Esophagus muscularis mucosa (tissue), 4 donors: Measurements from ENCODE around the gene CYP27B1.

ENCODE experiments used
- CTCF ChIP-seq, 3 experiments: fragments of 200-600 bp in 2 of 3; fragments of 450-650 bp in 1 of 3; sonication (generic) in 2 of 3; IDR thresholded peaks; one replicate each; pipeline ENCODE4 v1.5.1; 2017 to 2019; ENCODE audit warnings: antibody characterized with exemption in 3 of 3, mild to moderate bottlenecking in 2 of 3, moderate library complexity in 1 of 3
- EP300 ChIP-seq: sonication (generic); formaldehyde crosslinking; IDR thresholded peaks from one replicate; pipeline ENCODE4 v1.6.1; 2017; ENCODE audit warnings: antibody characterized with exemption
- POLR2A ChIP-seq: fragments of 450-650 bp; IDR thresholded peaks from one replicate; pipeline ENCODE4 v1.6.1; 2017; ENCODE audit warnings: antibody characterized with exemption, moderate library complexity, mild to moderate bottlenecking, low read depth
- POLR2AphosphoS5 ChIP-seq, 2 donors: sonication (generic); formaldehyde crosslinking; IDR thresholded peaks; one replicate each; pipeline ENCODE4 v1.6.1; 2017; ENCODE audit warnings: antibody characterized with exemption in 2 of 2

- TF ChIP-seq CTCF (IDR thresholded peaks at IDR 0.05) (no peak), POLR2AphosphoS5 (IDR thresholded peaks at IDR 0.05) (no peak), POLR2A (no peak), EP300 (no peak)
Observed at GRCh38 chr12:57793920-57794319, 27.0 kb upstream of the CYP27B1 start.
